Coronary artery (tissue), 2 donors: ENCODE results near the gene RFTN1.

Experiments used
- DNase-seq: peaks from one replicate; pipeline ENCODE4 v3.0.0-alpha.2; 2017; ENCODE audit warnings: low spot score
- H3K27ac ChIP-seq, 2 donors: fragments of 200-600 bp; sonication (generic); one replicate each; pipeline ENCODE4 v1.5.1; 2016 to 2019
- H3K4me3 ChIP-seq: fragments of 200-600 bp; sonication (generic); 2 replicates; pipeline ENCODE4 v1.5.1; 2016; ENCODE audit warnings: mild to moderate bottlenecking, moderate library complexity
- TF ChIP-seq, protein P1 (sequence below): fragments of 200-600 bp; sonication (generic); IDR thresholded peaks from one replicate; pipeline ENCODE4 v1.5.1; 2019; ENCODE audit warnings: antibody characterized with exemption

The RFTN1 gene

DNA sequence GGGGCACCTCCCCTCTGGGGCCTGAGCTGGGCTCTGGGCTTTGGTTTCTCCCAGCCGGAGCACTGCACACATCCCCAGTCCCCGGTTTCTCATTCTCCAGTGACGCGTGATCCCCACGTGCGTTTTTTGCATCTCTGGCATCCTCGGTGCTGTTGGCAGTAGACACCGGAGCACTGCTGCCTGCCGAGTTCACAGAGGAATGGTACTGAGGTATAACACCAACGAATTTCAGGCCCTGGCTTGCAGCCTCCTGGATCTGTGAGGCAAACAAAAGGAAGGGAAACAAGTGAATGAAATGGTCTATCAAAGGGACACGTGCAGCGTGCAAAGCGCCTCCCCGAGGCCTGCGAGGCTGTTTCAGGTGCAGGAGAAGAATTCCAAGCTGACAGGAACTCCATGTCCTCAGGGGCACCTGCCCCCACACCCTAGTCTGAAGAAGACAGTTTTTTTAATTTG, 135.6 kb downstream of the RFTN1 start:
- no peak overlapping the region for H3K4me3 ChIP-seq
- TF ChIP-seq, protein P1, sequence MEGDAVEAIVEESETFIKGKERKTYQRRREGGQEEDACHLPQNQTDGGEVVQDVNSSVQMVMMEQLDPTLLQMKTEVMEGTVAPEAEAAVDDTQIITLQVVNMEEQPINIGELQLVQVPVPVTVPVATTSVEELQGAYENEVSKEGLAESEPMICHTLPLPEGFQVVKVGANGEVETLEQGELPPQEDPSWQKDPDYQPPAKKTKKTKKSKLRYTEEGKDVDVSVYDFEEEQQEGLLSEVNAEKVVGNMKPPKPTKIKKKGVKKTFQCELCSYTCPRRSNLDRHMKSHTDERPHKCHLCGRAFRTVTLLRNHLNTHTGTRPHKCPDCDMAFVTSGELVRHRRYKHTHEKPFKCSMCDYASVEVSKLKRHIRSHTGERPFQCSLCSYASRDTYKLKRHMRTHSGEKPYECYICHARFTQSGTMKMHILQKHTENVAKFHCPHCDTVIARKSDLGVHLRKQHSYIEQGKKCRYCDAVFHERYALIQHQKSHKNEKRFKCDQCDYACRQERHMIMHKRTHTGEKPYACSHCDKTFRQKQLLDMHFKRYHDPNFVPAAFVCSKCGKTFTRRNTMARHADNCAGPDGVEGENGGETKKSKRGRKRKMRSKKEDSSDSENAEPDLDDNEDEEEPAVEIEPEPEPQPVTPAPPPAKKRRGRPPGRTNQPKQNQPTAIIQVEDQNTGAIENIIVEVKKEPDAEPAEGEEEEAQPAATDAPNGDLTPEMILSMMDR, result no peak
- H3K27ac ChIP-seq, result no peak overlapping the region
- no peak for DNase-seq

DNA sequence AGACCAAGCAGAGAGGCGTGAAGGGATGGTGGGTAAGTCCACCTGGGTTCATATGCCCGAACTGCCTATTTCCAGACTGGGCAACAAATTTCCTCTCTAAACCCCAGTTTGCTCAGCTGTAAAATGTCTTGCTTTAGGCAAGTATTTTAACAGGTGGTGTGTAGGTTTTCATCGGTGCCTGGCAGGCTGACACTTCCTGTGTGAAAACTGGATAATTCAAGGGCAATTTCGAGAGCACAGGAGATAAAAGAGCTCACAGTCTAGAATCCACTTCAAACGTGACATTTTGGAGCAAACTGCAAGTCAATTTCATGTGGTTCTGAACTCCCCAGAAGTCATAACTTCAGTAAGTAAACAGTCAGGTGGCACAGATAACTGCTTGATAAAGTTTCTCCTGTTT, 136.3 kb downstream of the RFTN1 start:
- no peak for DNase-seq
- no peak overlapping the region for H3K4me3 ChIP-seq
- TF ChIP-seq, protein P1, result no peak
- H3K27ac ChIP-seq, result no peak overlapping the region

DNA sequence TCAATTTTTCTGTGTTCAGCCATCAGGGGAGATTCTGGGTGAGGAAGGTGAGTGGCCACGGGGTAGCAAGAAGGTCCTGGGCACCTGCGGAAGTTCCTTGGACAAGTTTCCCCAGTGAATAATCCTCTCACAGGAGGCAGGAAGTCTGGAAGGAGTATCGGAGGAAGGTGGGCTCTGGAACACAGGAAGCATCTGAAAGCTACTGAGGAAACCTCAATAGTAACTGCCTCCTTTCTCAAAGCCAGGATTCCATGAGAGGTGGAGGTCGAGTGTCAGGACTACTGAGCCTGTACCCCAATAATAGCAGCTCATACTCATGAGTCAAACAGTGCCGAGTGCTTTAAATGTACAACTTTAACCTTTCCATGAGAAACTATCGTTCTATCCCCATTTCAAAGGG, 137.6 kb downstream of the RFTN1 start:
- no peak overlapping the region for H3K4me3 ChIP-seq
- no peak overlapping the region for H3K27ac ChIP-seq
- no peak for DNase-seq
- TF ChIP-seq, protein P1, result no peak

DNA sequence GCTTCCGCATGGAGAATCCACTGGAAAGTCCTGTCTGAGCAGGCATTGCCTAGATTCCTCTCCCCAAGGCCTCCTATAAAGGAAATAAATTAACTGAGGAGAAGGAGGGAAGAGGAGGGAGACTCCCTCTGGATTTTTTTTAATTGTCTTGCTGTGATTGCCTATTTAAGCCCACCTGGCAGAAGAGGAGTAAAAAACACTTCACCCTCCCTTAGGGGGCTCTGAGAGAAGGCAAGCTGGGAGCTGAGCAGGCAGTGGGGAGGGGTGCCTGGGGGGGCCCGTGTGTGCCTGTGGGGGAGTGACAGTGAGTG, 138.6 kb downstream of the RFTN1 start:
- TF ChIP-seq, protein P1, result no peak
- no peak overlapping the region for H3K27ac ChIP-seq
- DNase-seq, result no peak

DNA sequence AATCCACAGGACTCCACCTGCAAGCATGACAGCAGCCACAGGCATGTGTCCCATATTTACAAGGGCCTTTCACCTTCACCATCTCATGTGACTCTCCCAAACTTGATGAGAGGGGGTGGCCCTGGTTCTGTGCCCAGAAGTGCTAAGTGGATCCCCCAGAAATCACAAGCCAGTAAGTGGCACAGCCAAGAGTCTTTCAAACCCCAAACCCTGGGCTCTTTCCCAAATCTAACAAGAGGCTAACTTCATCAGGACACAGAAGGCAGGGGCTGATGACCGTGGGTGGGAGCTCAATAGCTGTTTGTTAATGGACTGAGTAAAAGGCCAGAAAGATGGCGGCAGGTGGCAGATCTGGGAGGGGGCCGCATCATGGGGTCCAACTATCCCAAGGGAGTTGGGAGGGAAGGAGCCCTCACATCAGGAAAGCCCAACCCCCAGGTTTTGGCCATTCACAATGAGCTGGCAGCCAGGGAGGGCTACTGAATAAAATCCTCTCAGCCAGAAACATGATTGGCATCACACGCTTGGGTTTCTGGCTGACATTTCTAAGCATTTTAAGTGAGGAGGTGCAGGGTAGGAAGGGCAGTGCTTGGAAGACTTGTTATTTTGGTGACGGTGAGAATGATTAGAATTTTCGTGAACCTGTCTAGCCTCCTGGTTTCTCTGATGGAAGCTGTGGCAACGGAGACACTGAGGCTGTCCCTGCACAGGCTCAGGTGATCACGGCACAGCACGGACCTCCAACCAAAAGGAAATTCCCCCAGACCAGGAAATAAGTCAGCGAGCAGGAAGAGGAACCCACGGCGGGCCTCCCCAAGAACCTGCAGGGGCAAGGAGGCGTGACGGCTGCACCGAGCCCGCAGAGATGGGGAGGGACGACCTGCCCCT, 139.2 kb downstream of the RFTN1 start:
- DNase-seq, result no peak
- H3K4me3 ChIP-seq, result no peak overlapping the region
- no peak overlapping the region for H3K27ac ChIP-seq
- TF ChIP-seq, protein P1, result no peak

More for the DNA sequence above, 138.6 kb downstream of the RFTN1 start:
- H3K4me3 ChIP-seq, result no peak overlapping the region

DNA sequence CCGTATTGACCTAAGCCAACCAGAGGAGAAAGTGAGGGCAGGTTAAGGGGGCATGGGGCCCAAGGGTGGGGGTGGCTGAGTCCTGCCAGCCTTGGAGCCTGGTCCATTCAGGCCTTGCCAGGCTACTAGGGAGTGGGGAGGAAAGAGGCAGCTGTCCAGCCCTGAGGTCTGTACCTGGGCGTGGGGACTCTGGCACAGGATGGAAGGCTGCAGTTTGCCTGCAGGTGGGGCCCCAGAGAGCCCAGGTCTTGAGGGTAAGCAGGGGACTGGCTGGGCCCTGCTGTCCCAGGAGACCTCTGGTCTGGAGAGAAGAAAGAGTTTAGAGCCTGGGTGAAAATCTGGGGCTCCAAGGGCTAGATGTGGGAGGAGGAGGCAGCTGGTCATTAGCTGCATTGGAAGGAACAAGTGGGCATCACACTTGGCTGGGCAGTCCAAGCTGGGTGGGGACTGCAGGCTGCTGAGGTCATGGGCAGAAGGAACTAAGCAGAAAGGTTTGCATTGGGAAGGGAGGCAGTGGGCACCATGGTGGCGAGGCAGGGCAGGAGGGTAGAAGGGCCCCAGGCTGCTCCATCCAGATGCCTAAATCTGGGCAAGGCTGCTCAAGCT, 140.1 kb downstream of the RFTN1 start:
- no peak for DNase-seq
- H3K4me3 ChIP-seq, result no peak overlapping the region
- TF ChIP-seq, protein P1, result no peak
- H3K27ac ChIP-seq, result no peak overlapping the region
